ENCODE measurements around the gene RECK. TPM values are rescaled to one million over a fixed set of nuclear protein-coding genes. Genes with fewer than 3 reads are reported as not detected.
"Not testable (repeated sequence)": the region's sequence is repeated elsewhere in the genome, so short reads cannot be mapped to it uniquely, and the experiment has no call there.

RECK gene
- 1.9 and 11.7 TPM in 2 replicates for total RNA-seq (ENCODE audit: low replicate concordance)
- long read RNA-seq, partial matches to known transcripts, result 1 of 1 reads
- long read RNA-seq, other reads (novel, unspliced or antisense), result 0 of 1 reads

- DNase-seq (ENCODE audit: extremely low spot score, unreplicated experiment), result peak; percentile 91
- Mint-ChIP-seq H3K27me3 (peaks cover 8% of the 10 kb centered on the region), H3K27ac (peak within 1 kb of the TSS; percentile 57), H3K9me3 (no peaks in the 10 kb centered on the region), H3K36me3 (no peaks in the 10 kb centered on the region), H3K4me1 (ENCODE audit: unreplicated experiment) (peaks cover 17% of the 10 kb centered on the region), H3K4me3 (peak within 1 kb of the TSS; percentile 91)
- no peak for TF ChIP-seq CTCF (conservative IDR thresholded peaks at IDR 0.05)
Observed at GRCh38 chr9:36036780-36037548, at the start of gene RECK. RECK (plus strand) TSS chr9:36036913; CDS start chr9:36036999, 86 bp downstream.

- no peaks in the 10 kb centered on the region for H3K4me1 Mint-ChIP-seq (ENCODE audit: unreplicated experiment)
- no peak overlapping the region for H3K27ac Mint-ChIP-seq
Observed at GRCh38 chr9:35990155-35990554, 46.6 kb upstream of the RECK start.

GRCh38 chr9:35993136-35993535 lies 43.6 kb upstream of the RECK start:
- H3K27me3 Mint-ChIP-seq, result peaks cover 58% of the 10 kb centered on the region
- not testable (repeated sequence) for H3K27ac Mint-ChIP-seq; H3K4me3 Mint-ChIP-seq; DNase-seq (ENCODE audit: extremely low spot score, unreplicated experiment); H3K9me3 Mint-ChIP-seq; H3K36me3 Mint-ChIP-seq; H3K4me1 Mint-ChIP-seq (ENCODE audit: unreplicated experiment)

More at GRCh38 chr9:35990155-35990554, 46.6 kb upstream of the RECK start:
- no peak overlapping the region for H3K4me3 Mint-ChIP-seq
- peaks cover 66% of the 10 kb centered on the region for H3K27me3 Mint-ChIP-seq
- H3K9me3 Mint-ChIP-seq, result no peaks in the 10 kb centered on the region
- no peak for TF ChIP-seq CTCF (conservative IDR thresholded peaks at IDR 0.05)
- no peaks in the 10 kb centered on the region for H3K36me3 Mint-ChIP-seq
- no peak for DNase-seq (ENCODE audit: extremely low spot score, unreplicated experiment)

- no peaks in the 10 kb centered on the region for H3K9me3 Mint-ChIP-seq
- H3K27me3 Mint-ChIP-seq, result peaks cover 51% of the 10 kb centered on the region
- H3K4me1 Mint-ChIP-seq (ENCODE audit: unreplicated experiment), result no peaks in the 10 kb centered on the region
- no peak overlapping the region for H3K4me3 Mint-ChIP-seq
- no peaks in the 10 kb centered on the region for H3K36me3 Mint-ChIP-seq
- TF ChIP-seq CTCF (conservative IDR thresholded peaks at IDR 0.05), result no peak
- DNase-seq (ENCODE audit: extremely low spot score, unreplicated experiment), result no peak
- no peak overlapping the region for H3K27ac Mint-ChIP-seq
Observed at GRCh38 chr9:35993976-35994720, 42.6 kb upstream of the RECK start.

- H3K4me3 Mint-ChIP-seq, result no peak overlapping the region
- no peaks in the 10 kb centered on the region for H3K4me1 Mint-ChIP-seq (ENCODE audit: unreplicated experiment)
- peaks cover 53% of the 10 kb centered on the region for H3K27me3 Mint-ChIP-seq
- no peak overlapping the region for H3K27ac Mint-ChIP-seq
- no peak for TF ChIP-seq CTCF (conservative IDR thresholded peaks at IDR 0.05)
- no peaks in the 10 kb centered on the region for H3K9me3 Mint-ChIP-seq
- no peaks in the 10 kb centered on the region for H3K36me3 Mint-ChIP-seq
- no peak for DNase-seq (ENCODE audit: extremely low spot score, unreplicated experiment)
Observed at GRCh38 chr9:35994959-35995358, 41.8 kb upstream of the RECK start.

All from type B pancreatic cell (in vitro differentiated cells).